Peyer's patch (tissue), 4 donors: ENCODE measurements around the gene ETV3.

Experiments used
- CTCF ChIP-seq, 6 experiments: fragments of 450-650 bp in 4 of 6; fragments of 200-600 bp in 2 of 6; sonication (generic) in 1 of 6; IDR thresholded peaks; one replicate each; pipeline ENCODE4 v1.5.1; 2017 to 2019; ENCODE audit warnings: antibody characterized with exemption in 6 of 6, mild to moderate bottlenecking in 3 of 6, moderate library complexity in 1 of 6
- POLR2A ChIP-seq, 2 donors: fragments of 450-650 bp; IDR thresholded peaks; one replicate each; pipeline ENCODE4 v1.5.1; 2017; ENCODE audit warnings: antibody characterized with exemption in 2 of 2, mild to moderate bottlenecking in 2 of 2, moderate library complexity in 2 of 2

- no peak for TF ChIP-seq CTCF (IDR thresholded peaks at IDR 0.05)
- TF ChIP-seq POLR2A (IDR thresholded peaks at IDR 0.05), result no peak
Measured at GRCh38 chr1:157152510-157152909, 14.3 kb upstream of the ETV3 start.
